Endothelial cell of umbilical vein (primary cell): Measurements from ENCODE around the gene SLCO3A1. TPM values are rescaled to one million over a fixed set of nuclear protein-coding genes. Genes with fewer than 3 reads are reported as not detected.

Experiments
- BruUV-seq: library from RNA; stranded (reverse); fragments of 400-500 nt; replicated peaks from 2 replicates; lab custom pipeline; 2021; lab: Mats Ljungman, UMichigan
- CTCF ChIA-PET: fragments of 300-600, 350-600 bp; sonication (Branson Sonifier 250); formaldehyde crosslinking; loops from one replicate; lab custom pipeline; 2021; ENCODE audit warnings: antibody characterized with exemption, inconsistent platforms; lab: Charles Lee
- POLR2A ChIA-PET: fragments of 300-600, 350-600 bp; sonication (Branson Sonifier 250); formaldehyde crosslinking; loops from one replicate; lab custom pipeline; 2021; ENCODE audit warnings: antibody characterized with exemption, inconsistent platforms; lab: Charles Lee
- DNase-seq: peaks from one replicate; pipeline ENCODE4 v3.0.0-alpha.2; 2011; ENCODE audit warnings: low read depth, low spot score
- FAIRE-seq: peaks from 2 replicates; lab custom pipeline; 2011; peaks lifted over from hg19 to GRCh38; lab: Jason Lieb, UNC
- H2AFZ ChIP-seq: 2 replicates; pipeline ENCODE4 v1.6.0; 2012; ENCODE audit warnings: low read depth, low read length, control low read depth, inconsistent platforms
- H3K27ac ChIP-seq: 2 replicates; pipeline ENCODE4 v1.5.1; 2011; ENCODE audit warnings: low read depth, mild to moderate bottlenecking, control low read depth, low read length, moderate library complexity; ENCODE audit not compliant: insufficient read depth
- H3K27me3 ChIP-seq, 2 experiments: 2 replicates each; pipeline versions ENCODE4 v1.6.0 to v1.6.1; 2011; ENCODE audit warnings: low read length in 2 of 2, mixed read lengths in 1 of 2; ENCODE audit not compliant: control insufficient read depth in 2 of 2, insufficient read depth in 2 of 2
- H3K36me3 ChIP-seq, 2 experiments: 2 replicates in 1 of 2; 3 replicates in 1 of 2; pipeline ENCODE4 v1.5.1; 2011; ENCODE audit warnings: low read length in 2 of 2, mild to moderate bottlenecking in 1 of 2, moderate library complexity in 1 of 2; ENCODE audit not compliant: control insufficient read depth in 2 of 2, insufficient read depth in 2 of 2; ENCODE audit errors: extremely low read depth in 1 of 2
- H3K4me1 ChIP-seq: 3 replicates; pipeline ENCODE4 v1.5.1; 2011; ENCODE audit warnings: mild to moderate bottlenecking, low read length; ENCODE audit not compliant: control insufficient read depth, insufficient read depth; ENCODE audit errors: extremely low read depth
- H3K4me2 ChIP-seq: 2 replicates; pipeline ENCODE4 v1.6.1; 2011; ENCODE audit warnings: low read length, control low read depth, mixed read lengths; ENCODE audit not compliant: insufficient read depth
- H3K4me3 ChIP-seq, 3 experiments: fragments of 200-600 bp in 1 of 3; sonication (generic), shearing (Covaris generic) in 1 of 3; replicated peaks in 1 of 3; 2 replicates each; pipeline ENCODE4 v1.5.1; 2011 to 2016; ENCODE audit warnings: control low read depth in 3 of 3, low read length in 3 of 3, mild to moderate bottlenecking in 2 of 3, inconsistent platforms in 1 of 3, low read depth in 1 of 3, moderate library complexity in 1 of 3; ENCODE audit not compliant: insufficient read depth in 1 of 3
- H3K79me2 ChIP-seq: 2 replicates; pipeline ENCODE4 v1.6.0; 2012; ENCODE audit warnings: low read length, inconsistent platforms; ENCODE audit not compliant: control insufficient read depth, insufficient read depth
- H3K9ac ChIP-seq: replicated peaks from 2 replicates; pipeline ENCODE3; 2011; ENCODE audit warnings: low read length, control low read depth; ENCODE audit not compliant: insufficient read depth; ENCODE audit errors: extremely low read depth
- H3K9me1 ChIP-seq: replicated peaks from 3 replicates; pipeline ENCODE4 v1.6.0; 2011; ENCODE audit warnings: mild to moderate bottlenecking, low read length; ENCODE audit not compliant: control insufficient read depth, insufficient read depth; ENCODE audit errors: extremely low read depth
- H3K9me3 ChIP-seq: replicated peaks from 2 replicates; pipeline ENCODE4 v1.5.1; 2012; ENCODE audit warnings: low read length, inconsistent platforms; ENCODE audit not compliant: control insufficient read depth, insufficient read depth
- H4K20me1 ChIP-seq: replicated peaks from 2 replicates; pipeline ENCODE3; 2011; ENCODE audit warnings: mild to moderate bottlenecking, low read length; ENCODE audit not compliant: control insufficient read depth, insufficient read depth; ENCODE audit errors: extremely low read depth
- EZH2 ChIP-seq: IDR thresholded peaks from 2 replicates; pipeline ENCODE4 v1.6.1; 2012; ENCODE audit warnings: borderline replicate concordance, low read depth, mild to moderate bottlenecking, moderate library complexity, low read length, inconsistent platforms; ENCODE audit not compliant: severe bottlenecking
- FOS ChIP-seq: IDR thresholded peaks from 2 replicates; pipeline ENCODE4 v1.6.1; 2011; ENCODE audit warnings: mild to moderate bottlenecking, low read length, moderate library complexity, borderline replicate concordance; ENCODE audit not compliant: insufficient read depth
- GATA2 ChIP-seq: IDR thresholded peaks from 2 replicates; pipeline ENCODE4 v1.7.0; 2011; ENCODE audit warnings: low read depth, mild to moderate bottlenecking, moderate library complexity, mixed read lengths, low read length; ENCODE audit not compliant: insufficient read length, insufficient read depth
- JUN ChIP-seq: IDR thresholded peaks from 2 replicates; pipeline ENCODE4 v1.6.1; 2011; ENCODE audit warnings: borderline replicate concordance, low read depth; ENCODE audit not compliant: insufficient read length, insufficient read depth
- MYC ChIP-seq: IDR thresholded peaks from one replicate; pipeline ENCODE4 v1.6.1; 2011; ENCODE audit warnings: mild to moderate bottlenecking, low read depth, low read length
- POLR2A ChIP-seq: IDR thresholded peaks from 2 replicates; pipeline ENCODE4 v1.6.1; 2012; ENCODE audit warnings: low read depth, mild to moderate bottlenecking, control low read depth, low read length
- POLR2AphosphoS5 ChIP-seq: IDR thresholded peaks from 2 replicates; pipeline ENCODE4 v1.6.1; 2012; ENCODE audit warnings: low read depth, mild to moderate bottlenecking, control low read depth, low read length, moderate library complexity; ENCODE audit not compliant: insufficient read depth
- dilution Hi-C: fragments of 300-500 bp; cut with MboI; formaldehyde crosslinking; loops from one replicate; pipeline ENCODE4 v1.15.0; 2019; ENCODE audit warnings: low sequenced_read_pairs; ENCODE audit not compliant: extremely low pct_ligation_motif_present
- intact Hi-C: fragments of 100-400 bp; cut with micrococcal nuclease; formaldehyde crosslinking; loops from one replicate; pipeline ENCODE4 v1.10.0; 2022
- polyA plus RNA-seq, 4 experiments: library from polyadenylated mRNA; depleted of rRNA in 3 of 4; stranded (reverse) in 3 of 4; unstranded in 1 of 4; fragments of >200 nt; gene quantifications; 2 replicates each; pipeline versions ENCODE4 v1.2.1 to v1.2.3, GENCODE V29; 2011 to 2012; ENCODE audit warnings: missing spikeins in 1 of 4
- total RNA-seq: library from RNA; stranded (reverse); gene quantifications from 2 replicates; pipeline ENCODE4 v1.2.3, GENCODE V29; 2021
- TF ChIP-seq, protein P1 (sequence below), 2 donors: IDR thresholded peaks; 1 replicate in 1 of 2; 2 replicates in 1 of 2; pipeline ENCODE4 v1.5.1; 2011; ENCODE audit warnings: low read length in 2 of 2, mild to moderate bottlenecking in 2 of 2, moderate library complexity in 2 of 2, control low read depth in 1 of 2, inconsistent platforms in 1 of 2, low read depth in 1 of 2; ENCODE audit not compliant: insufficient read depth in 1 of 2; ENCODE audit errors: extremely low read depth in 1 of 2
- TF ChIP-seq, protein P2 (sequence below): IDR thresholded peaks from 2 replicates; pipeline ENCODE4 v1.6.1; 2011; ENCODE audit not compliant: insufficient read depth, insufficient read length

The SLCO3A1 gene
- total and polyA plus RNA-seq, 2 donors (not counting 3 experiments of a cell fraction or from before 2014, with no cell fraction given): 0.88 to 0.92 TPM

DNA sequence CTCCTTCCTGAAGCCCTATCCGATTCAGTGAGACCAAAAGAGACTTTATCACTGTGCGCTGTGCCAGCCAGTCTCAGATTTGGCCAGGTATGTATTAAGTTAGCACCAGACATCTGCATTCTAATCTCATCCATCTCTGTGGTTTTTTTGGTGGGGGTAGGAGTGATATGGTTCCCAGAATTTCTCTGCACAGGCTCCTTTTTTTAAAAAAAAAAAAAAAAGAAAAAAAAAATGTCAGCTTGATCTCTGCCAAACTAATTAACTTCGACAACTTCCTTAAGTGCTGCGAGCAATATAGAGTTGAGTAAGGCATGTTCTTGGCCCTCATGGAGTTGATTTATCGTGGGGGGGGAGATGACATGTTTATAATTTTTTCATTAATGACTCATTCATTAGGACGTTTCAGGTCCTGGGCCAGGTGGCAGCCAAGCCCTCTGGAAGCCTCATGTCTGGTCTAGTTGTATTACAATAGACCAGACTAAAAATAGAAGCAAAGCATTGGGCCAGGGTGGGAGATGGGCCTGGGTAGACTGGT, 12.9 kb downstream of the SLCO3A1 start:
- FAIRE-seq: no peak
- CTCF ChIA-PET: no interaction called here

More for the DNA sequence above, 12.9 kb downstream of the SLCO3A1 start:
- Histone ChIP-seq H3K36me3 (no peaks in the 10 kb centered on the region), H3K4me1 (no peaks in the 10 kb centered on the region), H2AFZ (no peak overlapping the region), H3K79me2 (no peaks in the 10 kb centered on the region), H4K20me1 (no peaks in the 10 kb centered on the region), H3K4me2 (no peak overlapping the region), H3K4me3 (no peak overlapping the region), H3K9me3 (no peaks in the 10 kb centered on the region), H3K9me1 (no peaks in the 10 kb centered on the region), H3K27ac (no peak overlapping the region), H3K27me3 (no peaks in the 10 kb centered on the region), H3K9ac (no peak overlapping the region)
- no TSS peak for BruUV-seq
- dilution Hi-C loops (no loop called here), intact Hi-C loops (no loop called here)
- no peak for DNase-seq
- TF ChIP-seq FOS (no peak), POLR2A (no peak), MYC (no peak), GATA2 (no peak), POLR2AphosphoS5 (no peak), JUN (no peak), EZH2 (no peak)
- TF ChIP-seq, protein P1, sequence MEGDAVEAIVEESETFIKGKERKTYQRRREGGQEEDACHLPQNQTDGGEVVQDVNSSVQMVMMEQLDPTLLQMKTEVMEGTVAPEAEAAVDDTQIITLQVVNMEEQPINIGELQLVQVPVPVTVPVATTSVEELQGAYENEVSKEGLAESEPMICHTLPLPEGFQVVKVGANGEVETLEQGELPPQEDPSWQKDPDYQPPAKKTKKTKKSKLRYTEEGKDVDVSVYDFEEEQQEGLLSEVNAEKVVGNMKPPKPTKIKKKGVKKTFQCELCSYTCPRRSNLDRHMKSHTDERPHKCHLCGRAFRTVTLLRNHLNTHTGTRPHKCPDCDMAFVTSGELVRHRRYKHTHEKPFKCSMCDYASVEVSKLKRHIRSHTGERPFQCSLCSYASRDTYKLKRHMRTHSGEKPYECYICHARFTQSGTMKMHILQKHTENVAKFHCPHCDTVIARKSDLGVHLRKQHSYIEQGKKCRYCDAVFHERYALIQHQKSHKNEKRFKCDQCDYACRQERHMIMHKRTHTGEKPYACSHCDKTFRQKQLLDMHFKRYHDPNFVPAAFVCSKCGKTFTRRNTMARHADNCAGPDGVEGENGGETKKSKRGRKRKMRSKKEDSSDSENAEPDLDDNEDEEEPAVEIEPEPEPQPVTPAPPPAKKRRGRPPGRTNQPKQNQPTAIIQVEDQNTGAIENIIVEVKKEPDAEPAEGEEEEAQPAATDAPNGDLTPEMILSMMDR (IDR thresholded peaks at IDR 0.05; ENCODE audit: extremely low read depth in 1 of 2, insufficient read depth in 1 of 2, low read depth in 1 of 2, low read length in 2 of 2): no peak
- TF ChIP-seq, protein P2, sequence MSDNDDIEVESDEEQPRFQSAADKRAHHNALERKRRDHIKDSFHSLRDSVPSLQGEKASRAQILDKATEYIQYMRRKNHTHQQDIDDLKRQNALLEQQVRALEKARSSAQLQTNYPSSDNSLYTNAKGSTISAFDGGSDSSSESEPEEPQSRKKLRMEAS: no peak
- POLR2A ChIA-PET: no interaction called here
